ENCODE measurements around the gene ST8SIA5. TPM values are rescaled to one million over a fixed set of nuclear protein-coding genes. Genes with fewer than 3 reads are reported as not detected.

The ST8SIA5 gene
- total and polyA plus RNA-seq, 2 experiments from 2014 or later = not detected

DNA sequence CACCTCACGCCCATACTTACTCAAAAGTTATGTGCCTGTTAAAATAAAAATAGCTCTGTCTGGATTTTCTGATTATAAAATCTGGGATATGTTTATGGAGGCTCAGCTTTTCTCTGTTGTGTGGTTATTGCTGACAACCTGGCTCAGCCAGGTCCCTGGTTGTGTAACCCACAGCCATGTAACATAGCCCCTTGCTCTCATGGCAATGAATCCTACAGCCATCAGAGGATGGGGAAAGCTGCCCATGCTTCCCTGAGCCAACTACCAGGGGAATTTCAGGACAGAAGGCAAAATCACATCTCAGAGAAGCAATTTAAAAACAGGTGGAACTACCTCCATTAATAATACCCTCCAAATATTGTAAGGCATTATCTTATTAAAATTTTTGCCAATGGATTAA is 29.7 kb downstream of the ST8SIA5 start:
- no peaks in the 10 kb centered on the region for H4K20me1 ChIP-seq (ENCODE audit: insufficient read depth)
- no peak overlapping the region for H3K9ac ChIP-seq
- no peak overlapping the region for H3K4me3 ChIP-seq
- H3K27me3 ChIP-seq (replicated peaks; ENCODE audit: insufficient read depth) = no peaks in the 10 kb centered on the region
- no peaks in the 10 kb centered on the region for H3K79me2 ChIP-seq (ENCODE audit: insufficient read depth)
- no peaks in the 10 kb centered on the region for H3K4me1 ChIP-seq (ENCODE audit: insufficient read depth)
- in situ Hi-C loops (cut with MboI) = no loop called here
- H3K36me3 ChIP-seq (ENCODE audit: low read depth) = no peaks in the 10 kb centered on the region
- no peaks in the 10 kb centered on the region for H3F3A ChIP-seq (ENCODE audit: insufficient read depth)
- no peak for DNase-seq
- H3K9me3 ChIP-seq (ENCODE audit: low read depth) = no peaks in the 10 kb centered on the region
- no peaks in the 10 kb centered on the region for H3K9me2 ChIP-seq (ENCODE audit: insufficient read depth)
- H3K4me2 ChIP-seq (ENCODE audit: unreplicated experiment) = no peak overlapping the region
- H2AFZ ChIP-seq = no peak overlapping the region
- H3K27ac ChIP-seq = no peak overlapping the region
- WGBS, 2 experiments (ENCODE audit: low coverage in 1 of 2, low lambda C conversion rate in 2 of 2, missing lambda C conversion rate in 2 of 2) = 15 to 19% methylated on average over 1 of the region's 1 CpG
- TF ChIP-seq EZH2 (IDR thresholded peaks at IDR 0.05; ENCODE audit: insufficient read depth, poor library complexity, severe bottlenecking) = no peak
- TF ChIP-seq EZH2phosphoT487 (IDR thresholded peaks at IDR 0.05; ENCODE audit: insufficient read depth, low read depth) = no peak

DNA sequence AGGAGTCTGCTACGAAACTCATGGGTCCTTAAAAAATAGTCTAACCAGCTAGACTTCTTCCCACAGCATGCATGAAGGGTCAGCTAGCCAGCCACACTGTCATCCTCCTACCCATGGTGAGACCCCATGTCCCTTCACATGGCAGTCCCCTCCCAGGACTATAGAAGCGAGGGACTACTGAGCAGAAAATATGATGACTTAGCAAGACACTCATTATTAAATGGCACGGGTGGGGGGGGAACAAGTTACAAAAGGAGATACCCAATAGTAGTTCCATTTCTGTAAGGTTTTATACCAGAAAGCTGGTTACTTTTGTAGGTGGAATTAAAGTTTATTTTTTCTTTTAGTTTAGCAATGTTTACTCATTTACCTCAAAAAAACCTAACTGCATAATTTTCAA is 31.5 kb downstream of the ST8SIA5 start:
- Histone ChIP-seq H3F3A (ENCODE audit: insufficient read depth) (no peaks in the 10 kb centered on the region), H3K36me3 (ENCODE audit: low read depth) (no peaks in the 10 kb centered on the region), H3K9ac (no peak overlapping the region), H3K4me3 (no peak overlapping the region), H3K9me3 (ENCODE audit: low read depth) (no peaks in the 10 kb centered on the region), H3K4me1 (ENCODE audit: insufficient read depth) (no peaks in the 10 kb centered on the region), H4K20me1 (ENCODE audit: insufficient read depth) (no peaks in the 10 kb centered on the region), H3K9me2 (ENCODE audit: insufficient read depth) (no peaks in the 10 kb centered on the region), H3K4me2 (ENCODE audit: unreplicated experiment) (no peak overlapping the region), H3K27me3 (replicated peaks; ENCODE audit: insufficient read depth) (0 out of 2 replicates have a peak, but pooled peaks cover 4% of the 10 kb centered on the region), H3K27ac (no peak overlapping the region), H3K79me2 (ENCODE audit: insufficient read depth) (no peaks in the 10 kb centered on the region), H2AFZ (no peak overlapping the region)
- TF ChIP-seq EZH2phosphoT487 (IDR thresholded peaks at IDR 0.05; ENCODE audit: insufficient read depth, low read depth) = no peak
- 41 to 49% methylated on average over 3 of the region's 3 CpGs for WGBS, 2 experiments (ENCODE audit: low coverage in 1 of 2, low lambda C conversion rate in 2 of 2, missing lambda C conversion rate in 2 of 2)
- no peak for DNase-seq
- in situ Hi-C loops (cut with MboI) = no loop called here

GRCh38 chr18:46723856-46724415 is 32.9 kb downstream of the ST8SIA5 start:
- in situ Hi-C loops (cut with MboI) = no loop called here

DNA sequence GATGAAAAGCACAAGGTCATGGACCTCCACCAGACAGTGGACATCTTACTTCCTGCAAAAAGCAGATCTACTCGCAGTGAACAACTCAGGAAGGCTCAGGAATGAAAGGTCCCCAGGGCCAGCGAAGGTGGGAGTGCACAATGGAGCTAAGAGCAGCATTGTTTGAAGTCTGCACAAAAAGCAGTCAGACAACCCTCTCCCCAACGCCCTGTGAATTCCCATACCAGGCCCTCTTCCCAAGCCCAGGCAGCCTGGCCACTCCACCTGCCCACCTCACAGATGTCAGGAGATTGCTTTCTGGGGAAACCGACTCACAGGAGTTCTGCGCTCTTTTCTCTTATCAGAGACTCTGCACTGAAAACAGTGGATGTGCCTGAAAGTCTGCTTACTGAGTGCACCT is 34.8 kb downstream of the ST8SIA5 start:
- Histone ChIP-seq H3K4me1 (ENCODE audit: insufficient read depth) (peaks cover 19% of the 10 kb centered on the region), H3K79me2 (ENCODE audit: insufficient read depth) (no peaks in the 10 kb centered on the region), H2AFZ (no peak overlapping the region), H3K27ac (no peak overlapping the region), H3F3A (ENCODE audit: insufficient read depth) (peaks cover 25% of the 10 kb centered on the region; the same call in 1 of the 2 replicates), H3K4me3 (no peak overlapping the region), H3K9ac (no peak overlapping the region), H3K9me3 (ENCODE audit: low read depth) (no peaks in the 10 kb centered on the region), H3K36me3 (ENCODE audit: low read depth) (no peaks in the 10 kb centered on the region), H3K27me3 (replicated peaks; ENCODE audit: insufficient read depth) (0 out of 2 replicates have a peak, but pooled peaks cover 4% of the 10 kb centered on the region), H3K4me2 (ENCODE audit: unreplicated experiment) (no peak overlapping the region), H3K9me2 (ENCODE audit: insufficient read depth) (no peaks in the 10 kb centered on the region), H4K20me1 (ENCODE audit: insufficient read depth) (no peaks in the 10 kb centered on the region)
- 31 to 45% methylated on average over 5 of the region's 5 CpGs for WGBS, 2 experiments (ENCODE audit: low coverage in 1 of 2, low lambda C conversion rate in 2 of 2, missing lambda C conversion rate in 2 of 2)
- in situ Hi-C loops (cut with MboI) = no loop called here
- DNase-seq = no peak
- TF ChIP-seq EZH2 (IDR thresholded peaks at IDR 0.05; ENCODE audit: insufficient read depth, poor library complexity, severe bottlenecking) (no peak), EZH2phosphoT487 (IDR thresholded peaks at IDR 0.05; ENCODE audit: insufficient read depth, low read depth) (no peak)

More at GRCh38 chr18:46723856-46724415, 32.9 kb downstream of the ST8SIA5 start:
- 21 to 25% methylated on average over 4 of the region's 4 CpGs for WGBS, 2 experiments (ENCODE audit: low coverage in 1 of 2, low lambda C conversion rate in 2 of 2, missing lambda C conversion rate in 2 of 2)
- TF ChIP-seq EZH2 (IDR thresholded peaks at IDR 0.05; ENCODE audit: insufficient read depth, poor library complexity, severe bottlenecking) (no peak), EZH2phosphoT487 (IDR thresholded peaks at IDR 0.05; ENCODE audit: insufficient read depth, low read depth) (no peak)
- Histone ChIP-seq H3K9ac (no peak overlapping the region), H3K27ac (no peak overlapping the region), H3K36me3 (ENCODE audit: low read depth) (no peaks in the 10 kb centered on the region), H3K9me3 (ENCODE audit: low read depth) (no peaks in the 10 kb centered on the region), H3K4me1 (ENCODE audit: insufficient read depth) (peaks cover 8% of the 10 kb centered on the region; the same call in 1 of the 2 replicates), H3K9me2 (ENCODE audit: insufficient read depth) (no peaks in the 10 kb centered on the region), H3K4me2 (ENCODE audit: unreplicated experiment) (no peak overlapping the region), H2AFZ (no peak overlapping the region), H3F3A (ENCODE audit: insufficient read depth) (peaks cover 9% of the 10 kb centered on the region; the same call in 1 of the 2 replicates), H3K4me3 (no peak overlapping the region), H3K27me3 (replicated peaks; ENCODE audit: insufficient read depth) (0 out of 2 replicates have a peak, but pooled peaks cover 4% of the 10 kb centered on the region), H4K20me1 (ENCODE audit: insufficient read depth) (no peaks in the 10 kb centered on the region), H3K79me2 (ENCODE audit: insufficient read depth) (no peaks in the 10 kb centered on the region)
- DNase-seq = no peak

Measured in GM23248 (cell line).